Lung (tissue), 12 donors: ENCODE results near the gene FAM120B. TPM values are rescaled to one million over a fixed set of nuclear protein-coding genes. Genes with fewer than 3 reads are reported as not detected.

Source experiments
- ATAC-seq: fragments of 200-7000 bp; cut with Tn5 transposase; one replicate; pipeline ENCODE4 v1.9.1; 2020; ENCODE audit warnings: moderate number of reproducible peaks; ENCODE audit not compliant: insufficient read depth, low FRiP score
- DNase-seq, 3 donors: peaks; one replicate each; pipeline ENCODE4 v3.0.0-alpha.2; 2013 to 2017
- H3K27ac ChIP-seq, 2 donors: one replicate each; pipeline ENCODE4 v1.5.1; 2013; ENCODE audit warnings: mild to moderate bottlenecking in 2 of 2, moderate library complexity in 2 of 2, control low read depth in 1 of 2, inconsistent platforms in 1 of 2, low read depth in 1 of 2, low read length in 1 of 2
- H3K27me3 ChIP-seq, 3 donors: one replicate each; pipeline ENCODE4 v1.5.1; 2013; ENCODE audit warnings: low read length in 2 of 3; ENCODE audit not compliant: control insufficient read depth in 3 of 3, insufficient read depth in 3 of 3
- H3K36me3 ChIP-seq, 4 donors: one replicate each; pipeline ENCODE4 v1.5.1; 2013; ENCODE audit warnings: low read length in 4 of 4, mild to moderate bottlenecking in 1 of 4, moderate library complexity in 1 of 4; ENCODE audit not compliant: control insufficient read depth in 4 of 4, insufficient read depth in 4 of 4
- H3K4me1 ChIP-seq, 5 donors: one replicate each; pipeline ENCODE4 v1.5.1; 2013; ENCODE audit warnings: low read length in 5 of 5, mild to moderate bottlenecking in 2 of 5, moderate library complexity in 1 of 5; ENCODE audit not compliant: control insufficient read depth in 5 of 5, insufficient read depth in 5 of 5
- H3K4me3 ChIP-seq: one replicate; pipeline ENCODE4 v1.5.1; 2013; ENCODE audit warnings: mild to moderate bottlenecking, control low read depth, moderate library complexity
- H3K9ac ChIP-seq, 2 donors: one replicate each; pipeline ENCODE4 v1.5.1; 2013; ENCODE audit warnings: low read length in 2 of 2, control low read depth in 1 of 2; ENCODE audit not compliant: insufficient read depth in 1 of 2
- H3K9me3 ChIP-seq, 4 donors: one replicate each; pipeline ENCODE4 v1.5.1; 2013; ENCODE audit warnings: low read length in 3 of 4, mild to moderate bottlenecking in 1 of 4, moderate library complexity in 1 of 4; ENCODE audit not compliant: control insufficient read depth in 4 of 4, insufficient read depth in 3 of 4
- WGBS, 2 donors: extraction: QIAGEN DNeasy Blood & Tissue Kit; methylation state at CpG; one replicate each; pipeline ENCODE4 v1.1.7; 2013; 5-methylcytosine and 5-hydroxymethylcytosine counted together
- polyA plus RNA-seq, 2 donors: library from polyadenylated mRNA; stranded (reverse); fragments of 200-250 nt; gene quantifications; one replicate each; pipeline ENCODE4 v1.2.1, GENCODE V29; 2013
- total RNA-seq, 2 donors: library from RNA; depleted of rRNA in 1 of 2; stranded (reverse); fragments of >200 nt in 1 of 2; gene quantifications; one replicate each; pipeline ENCODE4 v1.2.1, GENCODE V29; 2014 to 2021
- TF ChIP-seq, protein P1 (sequence below): IDR thresholded peaks from 2 replicates; pipeline ENCODE4 v1.5.1; 2012; ENCODE audit warnings: mild to moderate bottlenecking; ENCODE audit errors: control extremely low read depth, extremely low read depth
- donor health status: control.
- donor health status: control.
- donor health status: Bipolar disorder and iron deficiency.
- donor health status: healthy.
- donor health status: DM: yes; HTN: yes; CAD: no.

FAM120B gene
- total and polyA plus RNA-seq, 4 donors: 8.5 to 35.6 (median 20.7) TPM

DNA sequence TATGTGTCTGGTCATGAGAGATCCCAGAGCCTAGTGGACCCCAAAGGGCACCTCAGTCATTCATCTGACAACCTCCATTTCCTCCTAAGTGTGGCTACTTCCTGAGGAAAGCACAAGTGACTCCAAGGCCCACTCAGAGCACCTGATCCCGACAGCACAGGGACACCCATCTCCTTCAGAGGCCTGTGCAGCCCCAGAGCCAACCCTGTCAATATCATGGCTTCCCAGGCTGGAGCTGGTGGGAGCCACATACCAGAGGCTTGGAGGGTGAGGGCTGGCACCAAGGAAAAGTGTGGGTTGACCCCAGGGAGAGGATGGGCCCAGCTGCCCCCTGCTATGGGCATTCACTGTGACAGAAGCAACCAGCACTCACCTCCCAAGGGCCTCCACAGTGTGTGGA, 129.2 kb downstream of the FAM120B start:
- peaks cover 0 to 32% (median 6%) of the 10 kb centered on the region in 5 donors for H3K4me1 ChIP-seq
- no peak overlapping the region for H3K27ac ChIP-seq
- DNase-seq (no peak), ATAC-seq (no peak)
- 45 to 88% methylated on average over 1 of the region's 1 CpG for WGBS, 2 donors
- TF ChIP-seq, protein P1, sequence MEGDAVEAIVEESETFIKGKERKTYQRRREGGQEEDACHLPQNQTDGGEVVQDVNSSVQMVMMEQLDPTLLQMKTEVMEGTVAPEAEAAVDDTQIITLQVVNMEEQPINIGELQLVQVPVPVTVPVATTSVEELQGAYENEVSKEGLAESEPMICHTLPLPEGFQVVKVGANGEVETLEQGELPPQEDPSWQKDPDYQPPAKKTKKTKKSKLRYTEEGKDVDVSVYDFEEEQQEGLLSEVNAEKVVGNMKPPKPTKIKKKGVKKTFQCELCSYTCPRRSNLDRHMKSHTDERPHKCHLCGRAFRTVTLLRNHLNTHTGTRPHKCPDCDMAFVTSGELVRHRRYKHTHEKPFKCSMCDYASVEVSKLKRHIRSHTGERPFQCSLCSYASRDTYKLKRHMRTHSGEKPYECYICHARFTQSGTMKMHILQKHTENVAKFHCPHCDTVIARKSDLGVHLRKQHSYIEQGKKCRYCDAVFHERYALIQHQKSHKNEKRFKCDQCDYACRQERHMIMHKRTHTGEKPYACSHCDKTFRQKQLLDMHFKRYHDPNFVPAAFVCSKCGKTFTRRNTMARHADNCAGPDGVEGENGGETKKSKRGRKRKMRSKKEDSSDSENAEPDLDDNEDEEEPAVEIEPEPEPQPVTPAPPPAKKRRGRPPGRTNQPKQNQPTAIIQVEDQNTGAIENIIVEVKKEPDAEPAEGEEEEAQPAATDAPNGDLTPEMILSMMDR: no peak
- H3K36me3 ChIP-seq: no peaks in the 10 kb centered on the region
- peaks cover 0 to 3% (median 1%) of the 10 kb centered on the region in 4 donors for H3K9me3 ChIP-seq
- H3K4me3 ChIP-seq: no peak overlapping the region
- no peaks in the 10 kb centered on the region for H3K27me3 ChIP-seq
- no peak overlapping the region for H3K9ac ChIP-seq

DNA sequence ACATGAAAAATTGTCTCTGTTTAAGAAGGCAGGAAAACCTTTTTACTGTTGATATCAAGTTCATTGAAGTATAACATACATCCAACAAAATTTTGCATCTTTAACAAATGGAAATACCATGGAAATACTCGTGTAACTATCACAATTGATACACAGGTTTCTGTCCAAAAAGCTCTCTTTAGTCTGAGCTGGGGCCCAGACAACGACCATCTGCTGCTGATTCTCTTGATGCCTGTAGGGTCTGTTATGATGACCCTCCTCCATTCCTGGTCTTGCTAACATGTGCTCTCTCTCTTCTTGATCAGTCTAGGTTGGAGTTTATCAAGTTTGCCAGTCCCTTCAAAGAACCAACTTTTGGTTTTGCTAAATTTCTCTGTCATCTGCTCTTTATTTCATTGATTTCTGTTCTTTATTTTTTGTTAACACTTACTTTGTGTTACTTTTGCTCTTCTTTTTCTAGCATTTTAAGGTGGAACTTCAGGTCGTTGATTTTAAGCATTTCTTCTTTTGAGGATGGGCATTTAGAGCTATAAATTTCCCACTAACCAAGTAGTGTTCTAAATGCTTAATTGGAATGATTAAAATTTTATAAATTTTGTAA, 129.8 kb downstream of the FAM120B start:
- no peaks in the 10 kb centered on the region for H3K27me3 ChIP-seq
- no peak overlapping the region for H3K9ac ChIP-seq
- no peak overlapping the region for H3K27ac ChIP-seq
- peaks cover 0 to 37% (median 6%) of the 10 kb centered on the region in 5 donors for H3K4me1 ChIP-seq
- 81 to 87% methylated on average over 3 of the region's 3 CpGs for WGBS, 2 donors
- no peaks in the 10 kb centered on the region for H3K36me3 ChIP-seq
- no peak for DNase-seq
- ATAC-seq: no peak
- TF ChIP-seq, protein P1: no peak
- H3K9me3 ChIP-seq: peaks cover 0 to 3% (median 1%) of the 10 kb centered on the region in 4 donors
- no peak overlapping the region for H3K4me3 ChIP-seq

DNA sequence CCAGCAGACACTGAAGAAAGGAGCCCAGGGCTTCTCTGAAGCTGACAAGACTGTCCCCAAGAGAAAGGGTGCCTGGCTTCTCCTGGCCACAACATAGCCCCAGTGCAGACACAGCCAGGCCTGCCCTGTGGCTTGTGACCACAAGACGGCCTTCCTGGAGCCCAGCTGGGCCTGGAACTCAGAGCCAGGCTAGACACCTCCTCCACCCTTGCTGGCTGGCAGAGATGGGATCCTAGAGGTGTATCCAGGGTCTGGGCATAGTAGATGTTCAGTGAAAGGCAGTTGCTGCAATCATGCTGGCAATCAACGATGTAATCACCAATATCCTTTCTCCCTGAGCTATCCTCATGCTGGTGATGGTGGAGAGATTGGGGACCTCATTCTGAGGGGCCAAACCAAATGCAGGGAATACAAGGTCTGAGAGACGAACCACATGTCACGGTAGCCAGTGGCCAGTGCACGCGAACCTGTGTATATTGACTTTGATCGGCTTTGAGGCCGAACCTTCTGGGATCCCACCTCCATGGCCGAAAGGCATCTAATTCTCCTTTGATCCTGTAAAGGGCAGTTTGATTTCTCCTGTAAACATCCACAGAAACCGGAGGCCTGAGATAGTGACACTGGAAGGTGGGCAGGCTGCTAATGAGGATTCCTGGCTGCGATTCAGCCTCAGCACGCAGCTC, 131.3 kb downstream of the FAM120B start:
- no peaks in the 10 kb centered on the region for H3K27me3 ChIP-seq
- peaks cover 0 to 38% (median 6%) of the 10 kb centered on the region in 5 donors for H3K4me1 ChIP-seq
- ATAC-seq (no peak), DNase-seq (no peak)
- 65 to 72% methylated on average over 12 of the region's 12 CpGs for WGBS, 2 donors
- no peak overlapping the region for H3K27ac ChIP-seq
- H3K9me3 ChIP-seq: peaks cover 0 to 3% (median 1%) of the 10 kb centered on the region in 4 donors
- no peaks in the 10 kb centered on the region for H3K36me3 ChIP-seq
- TF ChIP-seq, protein P1: no peak
- no peak overlapping the region for H3K4me3 ChIP-seq
- no peak overlapping the region for H3K9ac ChIP-seq
